GM21515 (cell line): ENCODE measurements around the gene ZNF324.
A peak's percentile ranks its signal among the peaks of the same experiment; 100 is the strongest.
"Not testable (repeated sequence)": the region's sequence is repeated elsewhere in the genome, so short reads cannot be mapped to it uniquely, and the experiment has no call there.

Source experiments
- ATAC-seq: cut with Tn5 transposase; IDR thresholded peaks from one replicate; pipeline ENCODE4 v1.9.1; 2021; ENCODE audit not compliant: unreplicated experiment

The ZNF324 gene

GRCh38 chr19:58498316-58499020 is 31.6 kb downstream of the ZNF324 start:
- peak; percentile 3 for ATAC-seq

- ATAC-seq = peak; percentile 85
Observed at GRCh38 chr19:58499021-58499927, 32.4 kb downstream of the ZNF324 start.

- ATAC-seq = no peak
Observed at GRCh38 chr19:58500242-58500641, 33.4 kb downstream of the ZNF324 start.

GRCh38 chr19:58507602-58508223 is 40.8 kb downstream of the ZNF324 start:
- not testable (repeated sequence) for ATAC-seq

GRCh38 chr19:58509731-58510083 is 42.8 kb downstream of the ZNF324 start:
- no peak for ATAC-seq

- no peak for ATAC-seq
Observed at GRCh38 chr19:58510084-58510862, 43.4 kb downstream of the ZNF324 start.

- ATAC-seq = no peak
Observed at GRCh38 chr19:58511353-58512208, 44.7 kb downstream of the ZNF324 start, which contains the start of gene SLC27A5. SLC27A5 (minus strand) TSS chr19:58511992; CDS start chr19:58511955, 37 bp downstream.

- ATAC-seq = peak; percentile 7
Observed at GRCh38 chr19:58513213-58513693, 46.4 kb downstream of the ZNF324 start.

GRCh38 chr19:58513694-58514563 is 47.0 kb downstream of the ZNF324 start:
- peak; percentile 45 for ATAC-seq

- no peak for ATAC-seq
Observed at GRCh38 chr19:58514564-58515022, 47.7 kb downstream of the ZNF324 start.

- no peak for ATAC-seq
Observed at GRCh38 chr19:58515259-58515658, 48.4 kb downstream of the ZNF324 start.

- no peak for ATAC-seq
Observed at GRCh38 chr19:58516246-58516836, 49.5 kb downstream of the ZNF324 start.

GRCh38 chr19:58516964-58517833 is 50.3 kb downstream of the ZNF324 start:
- ATAC-seq = no peak

GRCh38 chr19:58518256-58519086 is 51.6 kb downstream of the ZNF324 start:
- ATAC-seq = no peak

- peak; percentile 1 for ATAC-seq
Observed at GRCh38 chr19:58519087-58519354, 52.1 kb downstream of the ZNF324 start.

GRCh38 chr19:58519355-58520256 is 52.7 kb downstream of the ZNF324 start, which contains the start of gene ZBTB45:
ZBTB45 (minus strand) TSS chr19:58519810; CDS start chr19:58517673, 2,137 bp downstream.
- peak; percentile 78 for ATAC-seq
